ENCODE data around the gene KRCC1. TPM values are rescaled to one million over a fixed set of nuclear protein-coding genes. Genes with fewer than 3 reads are reported as not detected.

Gene KRCC1
- total RNA-seq, 2 donors from 2014 or later = 11.7 to 20.3 TPM

DNA sequence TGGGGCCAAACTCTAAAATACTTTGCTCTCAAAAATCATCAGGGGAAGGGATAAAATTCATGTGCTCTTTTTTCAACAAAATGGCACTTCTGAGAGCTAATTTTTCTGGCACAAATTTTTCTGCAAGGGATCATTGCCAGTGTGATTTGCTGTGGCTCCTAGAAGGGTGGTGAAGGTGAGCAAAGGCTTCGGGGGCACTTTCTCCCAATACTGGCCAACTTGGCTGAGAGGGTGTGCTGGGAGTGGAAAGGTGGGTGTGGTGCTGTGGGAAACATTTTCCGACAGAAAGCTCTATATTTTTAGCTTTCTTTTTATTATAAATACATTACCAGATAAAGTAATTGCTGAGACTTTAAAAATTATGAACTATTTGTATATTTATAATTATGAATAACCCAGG lies 12.5 kb upstream of the KRCC1 start:
- WGBS, 2 experiments (ENCODE audit: insufficient coverage in 1 of 2, insufficient read length in 1 of 2) = 93% methylated on average over 1 of the region's 2 CpGs; no CpG with 5 or more reads in 1 of the 2 experiments
- DNase-seq = no peak
- H3K36me3 ChIP-seq (ENCODE audit: control insufficient read depth, insufficient read depth, low read length) = no peaks in the 10 kb centered on the region
- Mint-ChIP-seq H3K36me3 (ENCODE audit: low read depth) (no peaks in the 10 kb centered on the region), H3K27me3 (ENCODE audit: insufficient read depth) (peaks cover 50% of the 10 kb centered on the region), H3K27ac (no peak overlapping the region), H3K9me3 (peaks cover 2% of the 10 kb centered on the region), H3K4me3 (no peak overlapping the region), H3K4me1 (peaks cover 2% of the 10 kb centered on the region)
- H3K4me1 ChIP-seq (ENCODE audit: control insufficient read depth, insufficient read depth, low read length) = no peaks in the 10 kb centered on the region
- no peaks in the 10 kb centered on the region for H3K9me3 ChIP-seq (ENCODE audit: control insufficient read depth, low read length)
- H3K27me3 ChIP-seq (ENCODE audit: control insufficient read depth, insufficient read depth, low read length, poor library complexity, severe bottlenecking) = peaks cover 58% of the 10 kb centered on the region
- no peak overlapping the region for H3K27ac ChIP-seq (ENCODE audit: low read depth, low read length)
- H3K9ac ChIP-seq (ENCODE audit: extremely low read depth, low read length, poor library complexity, severe bottlenecking) = no peak overlapping the region
- no peak overlapping the region for H3K4me3 ChIP-seq (ENCODE audit: low read length)
- TF ChIP-seq, protein P1, sequence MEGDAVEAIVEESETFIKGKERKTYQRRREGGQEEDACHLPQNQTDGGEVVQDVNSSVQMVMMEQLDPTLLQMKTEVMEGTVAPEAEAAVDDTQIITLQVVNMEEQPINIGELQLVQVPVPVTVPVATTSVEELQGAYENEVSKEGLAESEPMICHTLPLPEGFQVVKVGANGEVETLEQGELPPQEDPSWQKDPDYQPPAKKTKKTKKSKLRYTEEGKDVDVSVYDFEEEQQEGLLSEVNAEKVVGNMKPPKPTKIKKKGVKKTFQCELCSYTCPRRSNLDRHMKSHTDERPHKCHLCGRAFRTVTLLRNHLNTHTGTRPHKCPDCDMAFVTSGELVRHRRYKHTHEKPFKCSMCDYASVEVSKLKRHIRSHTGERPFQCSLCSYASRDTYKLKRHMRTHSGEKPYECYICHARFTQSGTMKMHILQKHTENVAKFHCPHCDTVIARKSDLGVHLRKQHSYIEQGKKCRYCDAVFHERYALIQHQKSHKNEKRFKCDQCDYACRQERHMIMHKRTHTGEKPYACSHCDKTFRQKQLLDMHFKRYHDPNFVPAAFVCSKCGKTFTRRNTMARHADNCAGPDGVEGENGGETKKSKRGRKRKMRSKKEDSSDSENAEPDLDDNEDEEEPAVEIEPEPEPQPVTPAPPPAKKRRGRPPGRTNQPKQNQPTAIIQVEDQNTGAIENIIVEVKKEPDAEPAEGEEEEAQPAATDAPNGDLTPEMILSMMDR (conservative IDR thresholded peaks at IDR 0.05) = no peak

DNA sequence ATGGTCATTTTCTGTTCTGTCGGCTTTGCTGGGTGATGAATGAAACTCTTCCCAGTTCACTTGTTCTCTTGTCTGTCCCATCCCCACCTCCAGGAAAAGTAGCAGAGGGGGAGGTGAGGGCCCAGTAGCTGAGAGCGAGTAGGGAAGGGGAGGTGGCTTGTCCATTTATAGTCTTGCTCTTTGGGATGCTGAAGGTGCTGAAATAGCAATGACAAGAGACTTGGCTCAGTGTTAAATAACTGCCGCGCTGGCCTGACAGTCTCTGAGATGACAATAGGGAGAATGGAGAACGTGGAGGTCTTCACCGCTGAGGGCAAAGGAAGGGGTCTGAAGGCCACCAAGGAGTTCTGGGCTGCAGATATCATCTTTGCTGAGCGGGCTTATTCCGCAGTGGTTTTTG lies 12.0 kb upstream of the KRCC1 start, which contains the start of gene SMYD1:
Gene SMYD1 (plus strand): TSS at position 228 of the 400 bp plus-strand sequence. CDS start 40 bp downstream, at position 268.
- WGBS, 2 experiments (ENCODE audit: insufficient coverage in 1 of 2, insufficient read length in 1 of 2) = 70 to 77% methylated on average over 7 to 8 of the region's 8 CpGs
- Histone ChIP-seq H3K27ac (ENCODE audit: low read depth, low read length) (no peak within 1 kb of the TSS), H3K27me3 (ENCODE audit: control insufficient read depth, insufficient read depth, low read length, poor library complexity, severe bottlenecking) (peaks cover 62% of the 10 kb centered on the region), H3K36me3 (ENCODE audit: control insufficient read depth, insufficient read depth, low read length) (no peaks in the 10 kb centered on the region), H3K9me3 (ENCODE audit: control insufficient read depth, low read length) (no peaks in the 10 kb centered on the region), H3K4me3 (ENCODE audit: low read length) (no peak within 1 kb of the TSS), H3K9ac (ENCODE audit: extremely low read depth, low read length, poor library complexity, severe bottlenecking) (no peak within 1 kb of the TSS), H3K4me1 (ENCODE audit: control insufficient read depth, insufficient read depth, low read length) (no peaks in the 10 kb centered on the region)
- no peak for DNase-seq
- TF ChIP-seq, protein P1 (conservative IDR thresholded peaks at IDR 0.05) = no peak
- no peaks in the 10 kb centered on the region for H3K36me3 Mint-ChIP-seq (ENCODE audit: low read depth)
- H3K27me3 Mint-ChIP-seq (ENCODE audit: insufficient read depth) = peaks cover 54% of the 10 kb centered on the region
- H3K4me1 Mint-ChIP-seq = peaks cover 2% of the 10 kb centered on the region
- H3K4me3 Mint-ChIP-seq = no peak within 1 kb of the TSS
- no peak within 1 kb of the TSS for H3K27ac Mint-ChIP-seq
- no peaks in the 10 kb centered on the region for H3K9me3 Mint-ChIP-seq

DNA sequence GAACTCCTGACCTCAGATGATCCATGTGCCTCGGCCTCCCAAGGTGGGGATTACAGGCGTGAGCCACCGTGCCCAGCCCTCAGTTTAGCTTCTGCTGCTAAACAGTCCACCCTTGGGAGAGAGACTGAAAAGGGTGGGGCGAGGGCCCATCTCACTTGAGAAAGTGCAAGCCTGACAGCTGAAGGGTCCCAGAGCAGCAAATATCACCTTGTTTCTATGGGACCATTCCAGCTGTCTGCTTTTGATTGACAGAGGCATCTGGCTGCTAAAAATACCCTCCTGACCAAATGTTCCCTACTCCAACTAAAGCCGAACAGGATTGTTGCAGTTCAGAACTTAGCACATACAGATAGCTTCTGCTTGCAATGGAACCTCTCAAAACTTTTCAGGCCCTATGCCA lies 11.6 kb upstream of the KRCC1 start:
- WGBS, 2 experiments (ENCODE audit: insufficient coverage in 1 of 2, insufficient read length in 1 of 2) = 89 to 92% methylated on average over 4 to 5 of the region's 5 CpGs
- H3K27ac Mint-ChIP-seq = no peak overlapping the region
- H3K27me3 Mint-ChIP-seq (ENCODE audit: insufficient read depth) = peaks cover 58% of the 10 kb centered on the region

More for the DNA sequence above, 11.6 kb upstream of the KRCC1 start:
- no peaks in the 10 kb centered on the region for H3K9me3 ChIP-seq (ENCODE audit: control insufficient read depth, low read length)
- no peak for DNase-seq
- Mint-ChIP-seq H3K9me3 (no peaks in the 10 kb centered on the region), H3K4me1 (peaks cover 2% of the 10 kb centered on the region), H3K4me3 (no peak overlapping the region), H3K36me3 (ENCODE audit: low read depth) (no peaks in the 10 kb centered on the region)
- no peak overlapping the region for H3K4me3 ChIP-seq (ENCODE audit: low read length)
- H3K27me3 ChIP-seq (ENCODE audit: control insufficient read depth, insufficient read depth, low read length, poor library complexity, severe bottlenecking) = peaks cover 65% of the 10 kb centered on the region
- H3K36me3 ChIP-seq (ENCODE audit: control insufficient read depth, insufficient read depth, low read length) = no peaks in the 10 kb centered on the region
- no peak overlapping the region for H3K27ac ChIP-seq (ENCODE audit: low read depth, low read length)
- no peak overlapping the region for H3K9ac ChIP-seq (ENCODE audit: extremely low read depth, low read length, poor library complexity, severe bottlenecking)
- TF ChIP-seq, protein P1 (conservative IDR thresholded peaks at IDR 0.05) = no peak
- H3K4me1 ChIP-seq (ENCODE audit: control insufficient read depth, insufficient read depth, low read length) = no peaks in the 10 kb centered on the region

Measured in endodermal cell (in vitro differentiated cells).